NOMO-1 (cell line): Measurements from ENCODE around the gene TAC4.

ENCODE experiments used
- DNase-seq, 2 experiments: peaks; one replicate each; lab custom pipeline; 2025; ENCODE audit not compliant: unreplicated experiment in 2 of 2; lab: John Stamatoyannopoulos, UW

Gene TAC4

GRCh38 chr17:49848019-49848473 lies at the start of gene TAC4:
TAC4 (minus strand) TSS chr17:49848069; CDS start chr17:49848017, 52 bp downstream.
- no peak for DNase-seq

GRCh38 chr17:49896860-49897259 lies 49.0 kb upstream of the TAC4 start:
- DNase-seq = no peak

- DNase-seq = no peak
These were observed 48.4 kb upstream of the TAC4 start for GRCh38 chr17:49896222-49896621.

GRCh38 chr17:49895812-49896211 lies 47.9 kb upstream of the TAC4 start:
- no peak for DNase-seq

- DNase-seq = no peak
These were observed 46.9 kb upstream of the TAC4 start for GRCh38 chr17:49894761-49895160.

- no peak for DNase-seq
These were observed 44.0 kb upstream of the TAC4 start for GRCh38 chr17:49891694-49892389.

GRCh38 chr17:49891271-49891670 lies 43.4 kb upstream of the TAC4 start:
- no peak for DNase-seq

- DNase-seq = no peak
These were observed 43.0 kb upstream of the TAC4 start for GRCh38 chr17:49890852-49891251.

- no peak for DNase-seq
These were observed 42.4 kb upstream of the TAC4 start for GRCh38 chr17:49890077-49890821.

- no peak for DNase-seq
These were observed 41.6 kb upstream of the TAC4 start for GRCh38 chr17:49889500-49889899.

GRCh38 chr17:49887744-49888360 lies 40.0 kb upstream of the TAC4 start:
- no peak for DNase-seq

GRCh38 chr17:49887086-49887743 lies 39.3 kb upstream of the TAC4 start:
- no peak for DNase-seq

- DNase-seq = no peak
These were observed 38.2 kb upstream of the TAC4 start for GRCh38 chr17:49886036-49886435.

GRCh38 chr17:49882434-49882833 lies 34.6 kb upstream of the TAC4 start:
- no peak for DNase-seq

GRCh38 chr17:49881054-49881402 lies 33.2 kb upstream of the TAC4 start:
- DNase-seq = no peak

- DNase-seq = peak; percentile 52 to 59
These were observed 32.6 kb upstream of the TAC4 start for GRCh38 chr17:49880291-49881053.

- no peak for DNase-seq
These were observed 31.3 kb upstream of the TAC4 start for GRCh38 chr17:49878931-49879904.

GRCh38 chr17:49875685-49876084 lies 27.8 kb upstream of the TAC4 start:
- DNase-seq = no peak

- DNase-seq = no peak
These were observed 27.0 kb upstream of the TAC4 start for GRCh38 chr17:49874911-49875310.
